C4-2B (cell line): ENCODE data around the gene FREY1.

Source experiments
- H3K27ac ChIP-seq: fragments of 450-650 bp; 2 replicates; pipeline ENCODE4 v1.5.1; 2017
- ZFX ChIP-seq: fragments of 450-650 bp; IDR thresholded peaks from 2 replicates; pipeline ENCODE4 v1.6.1; 2017
- TF ChIP-seq, protein P1 (sequence below): fragments of 450-650 bp; conservative IDR thresholded peaks from 2 replicates; pipeline ENCODE4 v1.5.1; 2017; ENCODE audit warnings: mild to moderate bottlenecking

Gene FREY1

DNA sequence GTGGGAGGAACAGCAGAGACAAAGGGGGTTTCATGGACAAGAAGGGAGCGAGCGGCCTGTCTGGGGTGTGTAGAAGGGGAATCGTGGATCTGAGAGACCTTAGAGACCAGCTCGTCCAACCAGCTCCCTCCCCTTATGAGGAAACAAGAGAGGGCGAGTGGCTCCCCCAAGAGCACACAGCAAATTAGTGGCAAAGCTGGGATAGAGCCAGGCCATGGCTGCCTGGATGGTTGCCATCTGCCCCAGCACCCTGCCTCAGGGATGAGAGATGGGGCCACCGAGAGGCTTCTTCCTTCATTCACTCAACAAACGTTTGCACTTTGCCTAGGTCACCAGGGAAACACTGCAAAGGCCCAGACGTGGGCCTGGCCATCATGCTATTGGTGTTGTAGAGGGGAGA is 17.5 kb downstream of the FREY1 start:
- no peak overlapping the region for H3K27ac ChIP-seq
- no peak for TF ChIP-seq ZFX
- TF ChIP-seq, protein P1, sequence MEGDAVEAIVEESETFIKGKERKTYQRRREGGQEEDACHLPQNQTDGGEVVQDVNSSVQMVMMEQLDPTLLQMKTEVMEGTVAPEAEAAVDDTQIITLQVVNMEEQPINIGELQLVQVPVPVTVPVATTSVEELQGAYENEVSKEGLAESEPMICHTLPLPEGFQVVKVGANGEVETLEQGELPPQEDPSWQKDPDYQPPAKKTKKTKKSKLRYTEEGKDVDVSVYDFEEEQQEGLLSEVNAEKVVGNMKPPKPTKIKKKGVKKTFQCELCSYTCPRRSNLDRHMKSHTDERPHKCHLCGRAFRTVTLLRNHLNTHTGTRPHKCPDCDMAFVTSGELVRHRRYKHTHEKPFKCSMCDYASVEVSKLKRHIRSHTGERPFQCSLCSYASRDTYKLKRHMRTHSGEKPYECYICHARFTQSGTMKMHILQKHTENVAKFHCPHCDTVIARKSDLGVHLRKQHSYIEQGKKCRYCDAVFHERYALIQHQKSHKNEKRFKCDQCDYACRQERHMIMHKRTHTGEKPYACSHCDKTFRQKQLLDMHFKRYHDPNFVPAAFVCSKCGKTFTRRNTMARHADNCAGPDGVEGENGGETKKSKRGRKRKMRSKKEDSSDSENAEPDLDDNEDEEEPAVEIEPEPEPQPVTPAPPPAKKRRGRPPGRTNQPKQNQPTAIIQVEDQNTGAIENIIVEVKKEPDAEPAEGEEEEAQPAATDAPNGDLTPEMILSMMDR = no peak

DNA sequence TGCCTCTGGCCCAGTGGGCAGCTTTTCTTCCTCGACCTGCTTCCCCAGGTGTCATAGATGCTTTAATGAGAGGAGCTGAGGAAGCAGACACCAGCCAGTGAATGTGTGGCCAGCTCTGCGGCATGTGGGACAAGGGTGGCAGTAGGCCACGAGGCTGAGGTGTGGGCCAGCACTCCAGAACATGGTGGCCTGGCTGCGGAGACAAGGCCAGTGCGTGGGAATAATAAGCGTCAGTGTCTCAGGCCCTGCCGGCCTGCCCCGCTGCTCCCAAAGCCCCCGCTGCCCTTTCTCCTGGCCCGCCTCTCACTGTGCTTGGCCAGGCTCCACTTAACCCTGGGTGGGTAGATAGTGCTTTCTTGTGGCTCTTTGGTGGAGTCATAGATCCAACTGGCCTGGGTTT is 19.5 kb downstream of the FREY1 start:
- TF ChIP-seq ZFX = no peak
- TF ChIP-seq, protein P1 = no peak
- no peak overlapping the region for H3K27ac ChIP-seq

DNA sequence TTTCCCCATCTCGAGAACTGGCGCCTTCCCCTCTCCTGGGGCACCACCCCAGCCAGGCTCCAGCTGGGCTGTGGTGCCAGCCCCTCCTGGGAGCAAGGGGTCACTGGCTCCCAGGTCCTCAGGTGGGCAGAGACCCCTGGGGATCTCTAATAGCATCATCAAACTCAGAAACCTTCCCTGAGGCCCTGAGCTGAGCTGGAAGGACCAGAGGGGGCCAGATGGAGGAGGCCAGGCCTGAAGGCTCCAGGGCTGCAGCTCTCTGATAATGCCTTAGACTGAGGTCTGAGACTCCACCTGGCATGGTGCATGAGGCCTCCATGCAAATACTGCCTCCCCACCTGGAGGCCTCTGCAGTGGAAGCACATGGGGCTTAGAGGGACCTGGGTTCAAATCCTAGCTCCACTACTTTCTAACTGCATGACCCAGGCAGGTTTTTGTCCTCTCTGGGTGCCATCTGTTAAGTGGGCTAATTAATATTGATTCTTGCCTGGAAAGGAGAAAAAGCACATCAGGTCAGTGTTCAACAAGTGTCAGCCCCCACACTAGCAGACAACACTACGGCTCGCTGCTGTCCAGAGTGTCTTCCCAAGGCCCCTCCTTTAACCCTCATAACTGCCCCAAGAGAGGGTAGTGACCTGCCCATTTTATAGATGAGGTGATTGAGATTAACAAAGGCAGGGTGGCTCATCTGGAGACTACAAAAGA is 20.1 kb downstream of the FREY1 start:
- TF ChIP-seq, protein P1 = no peak
- no peak for TF ChIP-seq ZFX
- H3K27ac ChIP-seq = no peak overlapping the region

DNA sequence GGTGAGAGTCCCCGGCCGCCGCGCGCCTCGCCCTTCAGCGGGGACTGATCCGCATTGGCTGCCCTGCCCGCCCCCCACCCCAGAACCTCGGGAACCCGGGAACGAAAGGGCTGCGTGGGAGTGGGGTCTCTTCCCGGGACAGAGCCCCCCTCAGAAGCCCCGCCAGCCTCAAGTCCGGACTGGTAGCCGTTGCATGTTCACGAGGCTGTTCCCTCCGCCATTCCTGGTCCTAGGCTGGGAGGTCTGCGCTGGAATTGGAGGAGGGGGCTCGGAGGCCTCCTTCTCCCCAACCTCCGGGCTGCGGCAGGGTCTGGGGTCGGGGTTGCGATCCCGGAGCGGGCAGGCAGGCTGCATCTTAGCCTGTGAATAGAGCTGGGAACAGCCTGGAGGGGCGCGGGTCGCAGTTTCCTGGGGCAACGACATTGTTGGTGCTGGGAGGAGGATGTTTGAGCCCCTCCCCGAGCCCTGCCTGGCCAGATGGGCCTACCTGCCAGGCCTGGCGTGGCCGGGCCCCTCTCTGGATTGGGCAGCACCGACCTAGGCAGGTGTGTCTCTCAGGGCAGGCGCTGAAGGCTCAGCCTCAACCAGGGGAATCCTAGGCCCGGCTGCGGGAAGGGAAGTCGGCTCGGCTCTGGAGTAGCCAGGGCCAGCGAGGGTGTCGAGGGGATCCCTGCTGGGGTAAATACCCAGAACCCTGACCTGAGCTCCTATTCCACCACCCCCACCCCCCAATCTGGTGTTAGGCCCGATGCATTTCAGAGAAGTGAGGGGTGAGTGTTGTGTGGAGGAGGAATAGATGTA is 20.9 kb downstream of the FREY1 start:
- H3K27ac ChIP-seq = peak overlapping the region; percentile 13; the same call in 1 of the 2 replicates
- TF ChIP-seq, protein P1 = no peak
- TF ChIP-seq ZFX = no peak

DNA sequence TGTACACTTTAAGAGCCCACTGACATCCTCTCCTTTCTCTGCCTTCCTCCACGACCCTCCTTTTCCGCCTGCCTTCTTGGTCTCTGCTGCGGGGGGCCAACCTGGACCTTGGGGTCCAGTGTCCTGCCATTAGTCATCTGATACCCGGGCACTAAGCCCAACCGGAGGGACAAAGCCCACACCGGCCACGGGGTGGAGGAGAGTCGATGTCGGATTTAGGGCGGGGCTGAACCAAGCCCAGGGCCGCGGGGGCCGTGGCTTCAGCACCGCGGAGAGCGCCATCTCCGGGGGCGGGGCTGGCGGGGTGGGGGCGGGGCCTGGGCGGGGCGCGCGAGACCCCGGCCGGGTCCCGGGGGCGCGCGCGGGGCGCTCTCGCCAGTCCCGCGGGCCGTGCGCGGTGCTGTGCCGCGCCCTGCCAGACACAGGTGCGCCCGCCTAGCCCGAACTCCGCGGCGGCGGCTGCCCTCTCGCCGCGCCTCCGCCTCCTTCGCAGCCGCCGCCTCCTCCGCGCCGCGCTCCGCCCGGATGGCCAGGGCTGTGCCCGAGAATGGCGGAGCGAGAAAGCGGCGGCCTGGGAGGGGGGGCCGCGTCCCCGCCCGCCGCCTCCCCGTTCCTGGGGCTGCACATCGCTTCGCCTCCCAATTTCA is 21.7 kb downstream of the FREY1 start, which contains the start of gene MAPK8IP1:
TSS of gene MAPK8IP1 (plus strand) at position 378 of the 647 bp plus-strand sequence. CDS start at position 548, 170 bp downstream.
- TF ChIP-seq, protein P1 = no peak
- no peak for TF ChIP-seq ZFX

DNA sequence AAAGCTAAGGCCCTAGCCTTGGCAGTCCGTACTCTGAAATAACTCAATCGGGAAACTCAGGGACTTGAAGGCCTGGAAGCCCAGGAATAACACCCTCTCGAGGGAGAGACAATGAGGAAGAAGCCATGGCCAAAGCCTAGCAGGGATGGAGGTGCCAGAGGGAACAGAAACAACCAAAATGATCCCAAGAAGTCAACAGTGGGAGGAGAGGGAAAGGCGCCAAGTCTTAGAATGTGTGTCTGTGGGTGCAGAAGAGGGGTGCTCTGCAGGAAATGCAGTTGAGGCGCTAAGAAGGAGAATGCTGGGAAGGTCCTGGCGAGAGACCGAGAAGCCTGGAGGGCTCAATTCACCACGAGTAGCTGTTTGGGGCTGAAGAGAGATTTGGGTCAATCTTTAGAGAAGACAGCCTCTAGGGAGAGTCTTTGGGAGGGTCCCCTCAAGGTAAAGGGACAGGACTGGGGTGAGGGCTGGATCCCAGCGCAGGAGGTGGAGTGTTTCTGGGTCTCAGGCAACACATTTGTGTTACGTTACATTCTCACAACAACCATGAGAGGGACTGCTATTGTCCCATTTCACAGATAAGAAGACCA is 22.4 kb downstream of the FREY1 start:
- H3K27ac ChIP-seq = no peak overlapping the region
- TF ChIP-seq ZFX = no peak
- TF ChIP-seq, protein P1 = no peak

More for the DNA sequence above, 21.7 kb downstream of the FREY1 start, which contains the start of gene MAPK8IP1:
- peak within 1 kb of the TSS; percentile 13; the same call in 1 of the 2 replicates for H3K27ac ChIP-seq
